Brain pericyte (primary cell): Measurements from ENCODE around the gene SH2D6.
"Not testable (repeated sequence)": the region's sequence is repeated elsewhere in the genome, so short reads cannot be mapped to it uniquely, and the experiment has no call there.

ENCODE experiments used
- DNase-seq: peaks from one replicate; pipeline ENCODE4 v3.0.0-alpha.2; 2012; ENCODE audit warnings: low read depth, low spot score

The SH2D6 gene

DNA sequence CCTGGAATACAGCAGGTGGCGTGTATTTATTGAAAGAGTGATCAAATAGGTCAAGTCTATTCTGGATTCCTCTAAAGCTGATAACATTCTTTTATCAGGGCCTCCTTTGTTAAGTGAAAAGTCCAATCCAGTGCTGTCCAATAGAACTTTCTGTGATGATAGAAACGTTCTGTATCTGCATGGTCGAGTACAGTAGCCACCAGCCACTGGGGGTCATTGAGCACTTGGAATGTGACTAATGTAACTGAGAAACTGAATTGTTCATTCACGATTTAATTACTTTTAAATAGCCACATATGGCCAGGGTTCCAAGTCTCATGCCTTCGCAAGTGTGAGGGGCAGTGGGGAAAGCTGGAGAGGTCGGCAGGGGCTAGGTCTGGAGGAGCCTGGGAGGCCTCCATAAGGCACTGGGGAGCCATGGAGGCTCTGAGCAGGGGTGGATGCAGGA, 20.5 kb downstream of the SH2D6 start:
- DNase-seq, result no peak

DNA sequence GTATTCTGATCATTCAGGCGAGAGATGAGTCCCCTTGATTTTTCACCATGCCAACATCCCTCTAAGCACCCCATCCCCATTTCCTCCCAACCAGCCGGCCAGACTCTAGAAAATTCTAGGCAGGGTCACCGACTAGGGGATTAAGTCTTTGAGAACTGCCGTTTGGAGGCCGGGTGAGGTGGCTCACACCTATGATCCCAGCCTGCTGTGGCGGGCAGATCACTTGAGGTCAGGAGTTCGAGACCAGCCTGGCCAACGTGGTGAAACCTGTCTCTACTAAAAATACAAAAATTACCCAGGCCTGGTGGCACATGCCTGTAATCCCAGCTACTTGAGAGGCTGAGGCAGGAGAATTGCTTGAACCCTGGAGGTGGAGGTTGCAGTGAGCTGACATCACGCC, 21.1 kb downstream of the SH2D6 start:
- DNase-seq, result not testable (repeated sequence)

DNA sequence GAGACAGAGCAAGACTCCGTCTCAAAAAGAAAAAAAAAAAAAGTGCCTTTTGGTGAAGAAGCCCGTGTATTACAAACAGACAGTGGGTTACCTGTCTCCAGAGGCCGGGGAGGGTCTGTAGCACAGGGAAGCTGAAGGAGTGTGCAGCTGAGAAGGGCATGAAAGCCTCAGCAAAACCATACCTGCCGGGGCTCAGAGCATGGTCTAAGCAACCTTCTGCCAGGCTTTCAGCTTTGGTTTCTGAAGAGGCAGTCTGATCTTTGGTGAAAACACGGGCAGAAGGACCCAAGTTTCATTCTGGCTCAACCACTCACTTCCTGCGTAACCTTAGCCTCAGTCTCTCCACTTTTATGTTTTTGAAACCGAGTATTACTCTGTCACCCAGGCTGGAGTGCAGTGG, 21.5 kb downstream of the SH2D6 start:
- no peak for DNase-seq

DNA sequence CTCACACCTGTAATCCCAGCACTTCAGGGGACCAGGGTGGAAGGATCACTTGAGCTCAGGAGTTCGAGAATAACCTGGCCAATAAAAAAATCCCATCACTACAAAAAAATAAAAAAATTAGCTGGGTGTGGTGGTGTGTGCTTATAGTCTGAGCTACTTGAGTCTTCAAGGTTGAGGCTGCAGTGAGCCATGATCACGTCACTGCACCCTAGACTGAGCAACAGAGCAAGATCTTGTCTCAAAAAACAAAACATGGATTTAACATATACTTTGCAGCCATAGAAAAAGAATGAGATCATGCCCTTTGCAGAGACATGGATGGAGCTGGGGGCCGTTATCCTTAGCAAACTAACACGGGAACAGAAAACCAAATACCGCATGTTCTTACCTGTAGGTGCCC, 22.2 kb downstream of the SH2D6 start:
- DNase-seq, result no peak

DNA sequence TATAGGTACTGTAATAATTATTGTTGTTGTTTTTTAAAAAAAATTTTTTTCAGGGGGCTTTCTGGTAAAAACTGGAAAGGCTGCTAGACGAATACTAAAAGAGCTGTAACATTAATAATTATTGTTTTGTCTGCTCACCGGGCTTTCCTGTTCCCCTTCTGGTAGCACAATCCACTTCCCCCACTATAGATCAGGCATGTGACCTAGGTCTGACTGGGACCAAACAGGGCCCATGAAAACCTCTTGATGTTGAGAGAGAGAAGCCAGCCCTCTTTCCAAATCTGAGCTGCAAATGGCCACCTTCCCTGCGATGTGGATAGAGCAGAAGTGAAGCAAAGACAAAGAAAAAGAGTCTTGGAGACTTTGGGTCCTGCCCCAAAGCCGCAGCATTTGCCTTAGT, 23.4 kb downstream of the SH2D6 start:
- no peak for DNase-seq

DNA sequence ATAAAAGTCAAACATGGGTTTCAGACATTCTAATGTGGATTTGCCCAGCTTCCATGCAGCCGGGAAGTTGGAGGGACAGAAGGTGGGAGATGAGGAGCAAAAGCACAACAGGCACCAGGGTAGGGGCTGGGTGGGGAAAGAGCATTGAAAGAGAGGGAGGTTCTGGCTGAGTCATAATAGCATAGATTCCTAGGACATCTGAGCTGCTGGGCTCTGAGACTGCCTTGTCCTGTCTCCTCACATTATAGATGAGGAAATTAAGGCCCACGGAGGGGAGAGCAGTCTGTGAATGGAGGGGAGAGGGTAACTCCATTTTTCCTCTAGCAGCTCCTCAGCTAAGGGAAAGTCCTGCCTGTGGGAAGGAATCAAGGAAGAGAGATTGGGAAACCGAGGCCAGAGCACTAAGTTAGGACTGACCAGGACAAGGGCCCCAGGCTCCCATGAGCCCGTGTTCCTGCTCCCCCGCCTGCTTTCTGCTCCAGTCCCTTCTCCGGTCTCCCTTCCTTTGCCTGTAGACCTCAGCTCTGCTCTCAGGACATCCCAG, 26.2 kb downstream of the SH2D6 start:
- DNase-seq, result no peak

DNA sequence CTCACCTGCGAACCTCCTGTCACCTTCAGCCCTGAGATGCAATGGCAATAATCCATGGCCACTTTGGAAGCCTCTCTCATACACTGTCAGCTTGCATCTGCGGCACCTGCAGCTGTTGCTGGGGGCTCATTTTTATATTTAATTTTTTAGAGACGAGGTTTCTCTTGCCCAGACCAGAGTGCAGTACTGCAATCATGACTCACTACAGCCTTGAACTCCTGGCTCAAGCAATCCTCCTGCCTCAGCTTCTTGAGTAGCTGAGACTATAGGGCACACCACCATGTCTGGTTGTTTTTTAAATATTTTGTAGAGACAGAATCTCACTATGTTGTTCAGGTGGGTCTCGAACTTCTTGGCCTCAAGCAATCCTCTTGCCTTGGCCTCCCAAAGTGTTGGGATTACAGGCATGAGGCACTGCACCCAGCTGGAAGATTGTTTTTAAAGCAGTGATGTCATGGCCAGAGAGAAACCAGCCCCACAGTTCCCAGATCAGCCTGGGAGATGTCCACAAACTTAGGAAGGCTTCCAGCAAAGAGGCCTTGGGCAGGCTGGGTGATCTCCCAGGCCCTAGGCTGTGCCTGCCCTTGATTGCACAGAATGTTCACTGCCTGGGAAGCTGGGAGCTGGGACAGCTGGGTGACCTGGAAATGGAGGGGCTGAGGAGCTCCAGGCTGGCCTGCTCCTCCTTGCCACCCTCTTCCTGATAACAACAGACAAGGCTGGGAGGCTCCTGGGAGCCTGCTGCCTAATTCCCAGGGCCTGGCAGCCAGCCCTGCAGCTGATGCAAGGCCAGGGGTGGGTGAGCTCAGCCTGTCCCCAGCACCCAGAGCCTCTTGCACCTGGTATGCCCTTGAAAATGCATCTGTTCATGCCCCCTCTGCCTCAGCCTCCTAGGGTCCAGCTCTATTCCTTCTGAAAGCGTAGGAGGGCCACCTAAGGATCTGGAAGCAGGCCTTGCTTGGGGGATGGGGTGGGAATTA, 27.1 kb downstream of the SH2D6 start:
- no peak for DNase-seq

DNA sequence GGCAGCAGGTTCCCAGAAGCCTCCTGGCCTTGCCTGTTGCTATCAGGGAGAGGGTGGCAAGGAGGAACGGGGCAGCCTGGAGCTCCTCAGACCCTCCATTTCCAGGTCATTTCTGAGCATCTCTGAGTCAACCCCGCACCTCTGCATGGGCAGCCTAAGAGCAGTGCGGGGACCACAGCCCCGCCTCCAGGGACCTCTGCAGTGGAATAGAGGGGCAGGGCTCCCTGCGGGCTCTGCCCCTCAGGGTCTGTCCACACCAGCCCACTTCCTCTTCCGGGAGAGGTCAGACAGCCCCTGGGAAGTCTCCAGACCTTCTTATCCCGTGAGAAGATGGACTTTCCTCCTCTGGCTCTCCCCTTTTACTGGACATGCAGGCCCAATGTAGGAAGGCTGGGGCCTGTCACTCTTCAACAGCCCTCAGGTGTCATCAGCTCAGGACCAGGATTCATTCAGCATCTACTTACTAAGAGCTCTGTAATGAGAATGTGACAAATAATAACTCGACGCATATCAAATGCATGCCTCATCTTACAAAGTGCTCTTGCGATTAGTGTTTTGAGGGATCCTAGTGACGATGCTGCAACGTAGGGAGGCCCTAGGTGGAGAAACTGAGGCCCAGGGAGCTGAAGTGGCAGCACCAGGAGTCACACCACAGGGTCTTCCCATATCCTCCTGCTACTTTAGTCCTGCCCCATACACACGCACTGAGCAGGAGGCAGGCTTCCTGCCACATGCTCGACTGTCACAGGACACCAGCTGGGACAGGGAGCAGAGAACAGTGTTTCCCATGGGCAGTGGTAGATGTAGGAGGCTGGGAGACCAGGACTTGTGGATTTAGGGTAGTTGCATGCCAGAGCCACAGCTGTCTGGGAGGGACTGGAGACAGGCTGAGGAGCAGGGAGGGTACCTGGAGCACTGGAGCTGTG, 28.0 kb downstream of the SH2D6 start:
- no peak for DNase-seq

DNA sequence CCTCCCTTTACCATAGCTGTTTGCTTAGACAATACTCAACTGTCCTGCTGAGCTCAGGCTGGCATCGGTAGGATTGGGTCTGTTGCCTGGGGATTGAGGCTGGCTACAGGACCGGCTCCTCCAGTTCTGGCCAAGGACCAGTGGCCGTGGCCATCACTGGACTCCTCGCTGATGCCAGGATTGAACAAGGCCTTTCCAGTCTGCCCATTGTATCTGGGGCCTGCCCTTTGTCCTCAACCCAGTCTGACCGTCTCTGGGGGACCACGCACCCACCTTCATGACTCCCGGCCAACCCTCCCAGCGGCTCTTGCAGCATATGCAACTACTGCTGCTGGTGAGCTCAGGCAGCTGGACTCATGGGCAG, 28.7 kb downstream of the SH2D6 start:
- no peak for DNase-seq

DNA sequence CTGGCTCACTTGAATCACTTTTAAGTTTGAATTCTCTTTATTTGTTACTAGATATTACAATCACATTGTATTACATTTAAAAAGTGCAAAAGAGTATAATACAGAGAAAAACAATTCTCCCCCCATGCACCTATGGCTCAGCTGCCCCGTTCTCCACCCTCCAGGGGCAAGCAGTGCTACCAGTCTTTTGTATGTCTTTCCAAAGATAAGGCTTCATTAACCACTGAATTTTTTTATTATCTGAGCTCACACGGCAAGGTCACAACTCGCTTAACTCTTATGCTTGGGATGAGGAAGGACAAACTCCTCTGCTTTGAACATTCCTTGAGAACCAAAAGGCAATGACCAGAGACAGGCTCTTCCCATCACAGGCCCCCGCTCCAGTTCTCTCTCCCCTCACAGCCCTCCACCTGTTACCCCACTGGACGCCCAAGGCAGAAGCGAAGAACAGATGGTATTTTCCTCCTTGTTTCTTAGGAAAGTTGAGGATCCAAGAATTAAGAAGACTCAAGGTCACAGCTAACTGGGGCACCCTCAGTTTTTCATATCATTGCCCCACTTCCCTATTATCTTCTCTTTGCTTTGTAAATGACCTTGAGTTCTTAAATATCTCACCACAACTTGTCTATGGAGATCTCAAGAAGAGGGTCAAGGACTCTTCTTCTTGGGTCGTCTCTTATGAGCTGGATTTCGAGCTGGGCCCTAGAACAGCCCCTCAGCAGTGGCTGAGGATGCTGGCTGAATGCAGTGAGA, 30.1 kb downstream of the SH2D6 start:
- DNase-seq, result no peak

DNA sequence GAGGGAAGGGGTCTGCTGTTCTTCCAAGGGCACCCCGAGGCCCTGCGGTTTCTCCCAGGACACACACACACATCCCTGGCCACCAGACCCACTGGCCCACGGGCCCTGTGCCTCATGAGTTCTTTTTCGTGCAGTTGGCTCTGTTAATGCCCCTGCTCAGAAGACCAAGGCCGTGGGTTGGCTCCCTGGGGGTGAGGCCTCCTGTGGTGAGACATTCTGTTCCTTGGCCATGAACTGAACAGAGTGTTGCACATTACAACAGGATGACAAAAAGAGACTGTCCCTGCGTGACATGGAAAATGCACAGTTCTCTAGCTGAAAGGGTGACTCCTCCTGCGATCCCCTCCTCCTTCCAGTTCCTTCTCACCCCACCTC, 30.7 kb downstream of the SH2D6 start:
- no peak for DNase-seq

DNA sequence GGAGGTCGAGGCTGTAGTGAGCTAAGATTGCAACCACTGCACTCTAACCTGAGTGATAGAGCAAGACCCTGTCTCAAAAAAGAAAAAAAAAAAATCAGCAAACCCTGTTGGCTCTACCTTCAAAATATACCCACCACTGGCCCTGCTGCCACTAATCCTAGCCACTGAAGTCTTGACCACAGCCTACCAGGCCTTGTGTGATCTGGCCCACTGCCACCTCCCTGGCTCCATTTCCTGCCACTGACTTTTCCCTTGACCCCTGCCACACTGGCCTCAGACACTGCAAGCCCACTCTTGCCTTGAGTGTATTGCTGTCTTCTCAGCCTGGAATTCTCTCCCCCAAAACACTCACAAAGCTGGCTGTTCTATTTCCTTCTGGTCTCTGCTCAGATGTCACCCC, 33.7 kb downstream of the SH2D6 start:
- DNase-seq, result no peak

DNA sequence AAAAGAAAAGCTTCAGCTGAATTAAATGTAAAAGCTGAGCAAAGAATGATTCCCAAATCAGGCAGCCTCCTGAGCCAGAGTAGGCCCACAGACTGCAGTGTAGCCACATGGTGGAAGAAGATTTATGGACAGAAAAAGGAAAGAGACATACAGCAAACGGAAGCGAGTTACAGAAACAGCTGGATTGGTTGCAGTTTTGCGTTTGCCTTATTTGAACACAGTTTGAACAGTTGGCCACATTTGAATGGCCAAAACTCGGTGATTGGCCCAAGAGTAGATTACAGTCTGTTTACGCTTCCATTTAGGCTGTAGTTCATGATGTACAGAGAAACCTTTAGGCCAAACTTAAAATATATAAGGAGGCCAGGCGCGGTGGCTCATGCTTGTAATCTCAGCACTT, 35.1 kb downstream of the SH2D6 start:
- DNase-seq, result no peak

DNA sequence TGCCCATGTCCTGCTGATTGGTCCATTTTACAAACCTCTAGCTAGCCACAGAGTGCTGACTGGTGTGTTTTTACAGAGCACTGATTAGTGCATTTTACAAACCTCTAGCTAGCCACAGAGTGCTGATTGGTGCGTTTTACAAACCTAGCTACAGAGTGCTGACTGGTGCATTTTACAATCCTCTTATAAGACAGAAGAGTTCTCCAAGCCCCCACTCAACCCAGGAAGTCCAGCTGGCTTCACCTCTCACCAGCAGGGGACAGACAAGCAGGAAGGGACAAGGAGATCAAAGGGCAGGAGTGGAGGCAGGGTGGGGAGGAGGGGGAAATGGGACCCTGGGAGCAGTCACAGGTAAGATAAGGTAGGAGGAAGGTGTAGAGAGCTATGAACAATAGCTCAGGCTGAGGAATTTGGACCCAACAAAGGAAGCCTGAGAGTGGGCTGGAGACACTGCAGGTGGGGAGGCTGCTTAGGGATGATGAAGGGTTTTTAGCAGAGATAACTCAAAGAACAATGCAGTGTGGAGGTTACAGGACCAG, 37.1 kb downstream of the SH2D6 start:
- no peak for DNase-seq

DNA sequence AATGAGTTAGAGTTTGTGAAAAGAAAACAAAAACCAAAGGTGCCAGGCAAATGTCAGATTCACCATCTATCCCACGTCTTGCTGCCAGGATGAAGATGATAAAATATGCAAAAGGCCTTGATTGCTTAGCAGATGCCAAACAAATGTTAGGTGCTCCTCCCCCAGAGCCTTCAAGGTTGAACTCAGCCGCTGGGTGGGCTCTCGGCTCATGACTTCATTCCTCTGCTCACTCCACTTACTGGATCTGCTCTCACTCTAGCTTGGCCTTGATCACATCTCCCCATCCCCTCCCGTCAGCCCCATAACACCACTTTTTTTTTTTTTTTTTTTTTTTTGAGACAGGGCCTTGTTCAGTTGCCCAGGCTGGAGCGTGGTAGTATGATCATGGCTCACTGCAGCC, 38.5 kb downstream of the SH2D6 start:
- no peak for DNase-seq

DNA sequence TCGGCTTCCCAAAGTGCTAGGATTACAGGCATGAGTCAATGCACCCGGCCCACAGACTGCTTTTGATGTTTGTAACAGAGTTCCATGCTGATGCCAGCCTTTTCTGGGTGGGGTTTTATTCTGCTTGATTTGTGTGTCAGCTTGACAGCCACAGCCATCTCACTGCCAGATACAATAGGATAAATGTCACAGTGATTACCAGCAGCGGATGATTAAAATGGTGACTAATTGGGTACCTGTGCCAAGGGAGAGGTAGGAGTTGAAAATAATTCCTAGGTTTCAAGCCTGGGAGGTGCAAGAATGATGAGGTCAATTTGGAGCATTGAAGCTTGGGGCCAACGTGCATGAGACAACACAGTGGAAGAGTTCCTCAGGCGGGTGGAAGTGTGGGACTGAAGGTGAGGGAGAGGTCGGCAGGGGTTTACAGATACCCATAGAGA, 39.4 kb downstream of the SH2D6 start:
- DNase-seq, result no peak

DNA sequence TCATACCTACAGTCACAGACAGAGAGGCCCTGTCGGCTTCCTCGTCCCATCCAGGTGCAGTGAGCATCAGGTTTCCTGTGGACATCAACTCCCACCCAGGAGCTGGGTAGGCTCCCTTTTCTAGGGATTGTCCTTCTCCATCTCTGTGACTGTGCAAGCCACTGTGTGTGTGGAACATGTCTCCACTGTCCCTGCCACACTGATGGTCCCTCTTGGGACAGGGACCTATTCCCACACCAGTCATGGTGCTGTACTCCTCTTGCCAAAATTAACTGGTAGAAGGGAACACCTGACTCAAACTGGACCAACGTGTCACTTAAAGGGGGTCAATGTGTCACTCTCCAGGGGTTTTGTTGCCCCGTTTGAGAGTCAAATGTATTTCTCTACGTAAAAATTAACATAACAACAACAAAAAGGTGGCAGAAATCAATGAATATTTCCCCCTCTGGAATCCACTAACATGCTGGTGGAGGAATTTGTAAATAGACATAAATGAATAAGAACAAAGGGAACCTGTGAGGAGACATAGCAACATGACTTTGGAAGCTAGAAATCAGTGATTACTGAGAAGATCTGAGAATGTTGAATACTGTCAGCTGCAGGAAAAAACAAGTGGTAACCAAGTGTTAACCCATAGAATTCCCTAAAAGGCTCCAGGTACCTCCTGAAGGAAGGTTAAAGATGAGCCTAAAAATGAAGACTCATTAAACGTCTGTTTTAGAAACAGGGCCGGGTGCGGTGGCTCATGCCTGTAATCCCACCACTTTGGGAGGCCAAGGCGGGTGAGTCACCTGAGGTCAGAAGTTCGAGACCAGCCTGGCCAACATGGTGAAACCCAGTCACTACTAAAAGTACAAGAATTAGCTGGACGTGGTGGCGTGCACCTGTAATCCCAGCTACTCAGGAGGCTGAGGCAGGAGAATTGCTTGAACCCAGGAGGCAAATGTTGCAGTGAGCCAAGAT, 40.4 kb downstream of the SH2D6 start:
- DNase-seq, result no peak

DNA sequence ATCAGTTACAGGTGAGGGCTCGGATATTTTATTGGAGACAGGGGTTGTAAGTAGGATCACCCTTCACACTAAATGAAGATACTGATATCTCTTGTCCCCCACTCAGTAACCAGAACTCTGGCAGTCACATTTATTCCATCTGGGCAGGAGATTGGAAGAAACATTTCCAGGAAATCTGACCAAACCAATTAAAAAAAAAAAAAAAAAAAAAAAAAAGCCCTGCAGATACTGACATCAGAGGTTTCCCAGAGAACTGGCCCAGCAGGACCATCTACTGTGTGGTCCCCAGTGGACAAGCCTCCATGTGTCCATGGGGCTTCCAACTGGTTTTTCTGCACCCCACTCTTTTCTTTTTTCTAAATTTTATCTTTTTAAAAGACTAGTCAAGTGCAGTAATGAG, 41.3 kb downstream of the SH2D6 start:
- DNase-seq, result no peak

DNA sequence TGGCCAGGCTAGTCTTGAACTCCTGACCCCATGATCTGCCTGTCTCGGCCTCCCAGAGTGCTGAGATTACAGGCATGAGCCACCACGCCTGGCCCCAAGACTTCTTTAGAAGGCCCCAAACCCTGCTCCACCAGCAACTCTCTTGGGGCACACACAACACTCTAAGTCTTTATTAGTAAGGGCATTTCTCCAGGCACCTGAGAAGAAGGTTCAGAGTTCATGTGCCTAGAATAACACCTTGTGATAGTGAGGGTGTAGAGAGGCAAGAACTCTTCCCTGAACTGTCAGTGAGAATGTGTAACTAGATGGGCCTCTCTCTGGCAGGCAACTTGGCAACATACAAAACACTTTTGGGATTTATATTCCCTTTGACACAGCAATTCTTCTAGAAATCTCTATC, 43.8 kb downstream of the SH2D6 start:
- DNase-seq, result no peak

DNA sequence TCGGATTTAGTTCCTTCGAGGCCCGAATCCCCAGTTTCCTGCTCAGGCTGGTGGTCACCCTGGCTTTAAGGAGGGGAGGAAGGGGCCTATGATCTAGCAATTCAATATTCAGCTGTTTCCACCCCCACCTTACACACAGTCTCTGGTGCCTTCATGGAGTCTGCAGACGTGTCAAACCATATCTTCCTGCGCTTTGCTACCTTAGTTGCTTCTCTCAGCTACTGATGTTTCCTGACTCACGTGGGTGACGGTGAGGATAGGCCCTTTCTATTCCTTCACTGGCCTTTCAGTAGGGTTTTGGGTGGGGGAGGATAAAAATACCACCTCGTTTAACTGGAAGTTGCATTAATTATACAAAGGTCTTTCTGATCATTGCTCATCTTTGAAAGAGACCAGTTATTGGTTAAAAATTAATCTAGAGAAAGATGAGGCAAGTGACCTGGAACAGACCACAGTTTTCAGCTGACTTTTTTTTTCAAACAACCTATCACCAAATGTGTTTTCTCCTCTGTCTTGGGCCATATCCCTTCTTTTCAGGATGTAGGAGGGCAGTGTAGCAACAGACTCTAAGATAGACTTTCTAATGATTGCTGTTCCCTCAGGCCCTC, 49.7 kb downstream of the SH2D6 start:
- no peak for DNase-seq
